ENCODE results near the gene POLR2J3.

Gene POLR2J3

GRCh38 chr7:102517550-102518147 is 54.7 kb downstream of the POLR2J3 start, which contains the start of gene RASA4B:
TSS of gene RASA4B (minus strand) at chr7:102517777. CDS start at chr7:102517710, 67 bp downstream.
- peak in 1 of 2 donors; percentile 0 for DNase-seq
